CD8-positive, alpha-beta memory T cell (primary cell): Measurements from ENCODE around the gene ZSWIM4. TPM values are rescaled to one million over a fixed set of nuclear protein-coding genes. Genes with fewer than 3 reads are reported as not detected.
A peak's percentile ranks its signal among the peaks of the same experiment; 100 is the strongest.

ENCODE experiments used
- CTCF ChIA-PET: fragments of 350-600 bp; sonication (Branson Sonifier 250); formaldehyde crosslinking; loops from one replicate; lab custom pipeline; 2021; ENCODE audit warnings: antibody characterized with exemption; lab: Charles Lee
- POLR2A ChIA-PET: fragments of 350-600 bp; sonication (Branson Sonifier 250); formaldehyde crosslinking; loops from one replicate; lab custom pipeline; 2021; ENCODE audit warnings: antibody characterized with exemption; lab: Charles Lee
- DNase-seq, 5 donors: peaks; one replicate each; pipeline versions ENCODE4 v3.0.0 to v3.0.0-alpha.2; 2020 to 2022; ENCODE audit warnings: mixed read lengths in 1 of 5
- H3K27ac ChIP-seq: one replicate; pipeline ENCODE4 v1.7.0; 2013; ENCODE audit warnings: low read depth, mild to moderate bottlenecking, low read length, moderate library complexity
- H3K27me3 ChIP-seq: 2 replicates; pipeline ENCODE4 v1.7.0; 2013; ENCODE audit warnings: low read length, mild to moderate bottlenecking; ENCODE audit not compliant: insufficient read depth, poor library complexity, severe bottlenecking
- H3K36me3 ChIP-seq: 2 replicates; pipeline ENCODE4 v1.7.0; 2013; ENCODE audit warnings: mild to moderate bottlenecking, low read length, moderate library complexity; ENCODE audit not compliant: insufficient read depth
- H3K4me1 ChIP-seq: 2 replicates; pipeline ENCODE4 v1.7.0; 2013; ENCODE audit warnings: mild to moderate bottlenecking, low read length, moderate library complexity; ENCODE audit not compliant: insufficient read depth
- H3K4me3 ChIP-seq: 2 replicates; pipeline ENCODE4 v1.7.0; 2013; ENCODE audit warnings: mild to moderate bottlenecking, low read length
- H3K9me3 ChIP-seq: 2 replicates; pipeline ENCODE4 v1.7.0; 2013; ENCODE audit warnings: mild to moderate bottlenecking, low read length
- H3K27ac Mint-ChIP-seq, 8 donors: one replicate each; pipeline ENCODE4 v1.8.0; 2020 to 2021; ENCODE audit warnings: mixed read lengths in 8 of 8, mild to moderate bottlenecking in 6 of 8, inconsistent platforms in 3 of 8, moderate library complexity in 3 of 8
- H3K27me3 Mint-ChIP-seq, 2 donors: one replicate each; pipeline ENCODE4 v1.8.0; 2020 to 2021; ENCODE audit warnings: mixed read lengths in 2 of 2, mild to moderate bottlenecking in 1 of 2, moderate library complexity in 1 of 2
- H3K36me3 Mint-ChIP-seq, 3 donors: one replicate each; pipeline ENCODE4 v1.8.0; 2020 to 2021; ENCODE audit warnings: mixed read lengths in 3 of 3, inconsistent platforms in 1 of 3, mild to moderate bottlenecking in 1 of 3
- H3K4me1 Mint-ChIP-seq, 3 donors: one replicate each; pipeline ENCODE4 v1.8.0; 2020 to 2021; ENCODE audit warnings: mixed read lengths in 3 of 3, inconsistent platforms in 1 of 3, mild to moderate bottlenecking in 1 of 3
- H3K4me3 Mint-ChIP-seq, 7 donors: one replicate each; pipeline ENCODE4 v1.8.0; 2020 to 2021; ENCODE audit warnings: mixed read lengths in 7 of 7, mild to moderate bottlenecking in 6 of 7, moderate library complexity in 4 of 7, inconsistent platforms in 2 of 7
- H3K9me3 Mint-ChIP-seq, 5 donors: one replicate each; pipeline ENCODE4 v1.8.0; 2020 to 2022; ENCODE audit warnings: mixed read lengths in 5 of 5, mild to moderate bottlenecking in 3 of 5, moderate library complexity in 2 of 5, inconsistent platforms in 1 of 5
- polyA plus RNA-seq: library from polyadenylated mRNA; unstranded; fragments of 300-500 nt; fragmentation: Illumina TruSeq; gene quantifications from one replicate; pipeline ENCODE4 v1.2.3, GENCODE V29; 2021
- total RNA-seq, 2 experiments: library from RNA; stranded (reverse); gene quantifications; one replicate each; pipeline ENCODE4 v1.2.3, GENCODE V29; 2021

The ZSWIM4 gene
- total and polyA plus RNA-seq, 3 experiments from 2014 or later = 1.6 to 4.8 (median 4.4) TPM

- Mint-ChIP-seq H3K27me3 (no peaks in the 10 kb centered on the region), H3K4me3 (no peak overlapping the region), H3K4me1 (peaks cover 0 to 2% (median 0%) of the 10 kb centered on the region in 3 donors), H3K9me3 (no peaks in the 10 kb centered on the region), H3K27ac (peak overlapping the region in 2 of 8 donors; percentile 4 to 32), H3K36me3 (peaks cover 0 to 16% (median 0%) of the 10 kb centered on the region in 3 donors)
- Histone ChIP-seq H3K9me3 (no peaks in the 10 kb centered on the region), H3K36me3 (no peaks in the 10 kb centered on the region), H3K27me3 (no peaks in the 10 kb centered on the region), H3K4me3 (no peak overlapping the region), H3K27ac (no peak overlapping the region), H3K4me1 (no peaks in the 10 kb centered on the region)
- DNase-seq = no peak
- ChIA-PET POLR2A (no interaction called here), CTCF (interaction anchor here (3.5 kb wide), 1 partner anchor 57 kb away, joined by 17 read pairs; no protein-coding TSS in a partner anchor)
Measured at GRCh38 chr19:13804830-13805683, 9.8 kb downstream of the ZSWIM4 start.

DNA sequence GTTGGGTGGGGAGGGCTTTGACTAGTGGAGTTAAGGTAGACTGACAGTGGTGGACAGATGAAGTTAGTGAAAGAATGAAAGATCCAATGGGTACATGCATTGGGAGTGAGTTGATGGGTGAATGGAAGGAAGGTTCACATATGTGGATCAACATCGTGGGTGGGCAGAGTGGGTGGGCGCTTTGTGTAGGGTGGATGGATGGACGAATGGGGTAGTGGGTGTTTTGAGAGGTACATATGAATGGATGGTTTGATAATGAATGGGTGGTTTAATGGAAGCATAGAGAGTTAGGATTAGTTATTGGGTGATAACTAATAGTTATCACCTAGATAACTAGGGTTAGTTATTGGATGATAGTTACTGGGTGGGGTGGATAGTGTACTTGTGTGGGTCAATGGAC, 11.5 kb downstream of the ZSWIM4 start:
- no peak for DNase-seq
- peaks cover 0 to 16% (median 0%) of the 10 kb centered on the region in 3 donors for H3K36me3 Mint-ChIP-seq
- H3K27ac ChIP-seq = no peak overlapping the region
- no peaks in the 10 kb centered on the region for H3K36me3 ChIP-seq
- H3K4me3 Mint-ChIP-seq = no peak overlapping the region
- H3K4me1 ChIP-seq = no peaks in the 10 kb centered on the region
- no peaks in the 10 kb centered on the region for H3K9me3 Mint-ChIP-seq
- POLR2A ChIA-PET = interaction anchor here (0.7 kb wide), 1 partner anchor 40 kb away, joined by 4 read pairs; no protein-coding TSS in a partner anchor
- no peaks in the 10 kb centered on the region for H3K4me1 Mint-ChIP-seq
- H3K4me3 ChIP-seq = no peak overlapping the region
- H3K9me3 ChIP-seq = no peaks in the 10 kb centered on the region
- H3K27ac Mint-ChIP-seq = no peak overlapping the region
- H3K27me3 ChIP-seq = no peaks in the 10 kb centered on the region
- CTCF ChIA-PET = no interaction called here
- no peaks in the 10 kb centered on the region for H3K27me3 Mint-ChIP-seq

DNA sequence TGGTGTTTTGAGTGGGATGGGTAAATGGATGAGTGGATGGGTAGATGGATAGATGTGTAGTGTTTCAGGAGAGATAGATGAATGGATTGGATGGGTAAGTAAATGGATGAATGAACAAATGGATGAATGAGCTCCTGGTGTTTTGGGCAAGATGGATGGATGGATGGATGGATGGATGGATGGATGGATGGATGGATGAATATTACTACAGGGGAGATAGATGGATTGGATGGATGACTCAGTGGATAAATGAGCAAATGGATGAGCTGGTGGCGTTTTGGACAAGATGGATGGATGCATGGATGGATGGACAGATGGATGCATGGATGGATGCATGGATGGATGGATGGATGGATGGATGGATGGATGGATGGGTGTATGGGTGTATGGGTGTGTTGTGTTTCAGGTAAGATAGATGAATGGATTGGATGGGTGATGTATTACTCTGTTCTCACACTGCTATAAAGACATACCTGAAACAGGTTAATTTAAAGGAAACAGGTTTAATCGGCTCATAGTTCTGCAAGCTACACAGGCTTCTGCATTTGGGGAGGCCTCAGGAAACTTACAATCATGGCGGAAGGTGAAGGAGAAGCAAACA, 12.3 kb downstream of the ZSWIM4 start:
- Histone ChIP-seq H3K4me1 (no peaks in the 10 kb centered on the region), H3K9me3 (no peaks in the 10 kb centered on the region), H3K27me3 (no peaks in the 10 kb centered on the region), H3K27ac (no peak overlapping the region), H3K4me3 (no peak overlapping the region), H3K36me3 (no peaks in the 10 kb centered on the region)
- POLR2A ChIA-PET = interaction anchor here (0.6 kb wide), 1 partner anchor 10 kb away, joined by 3 read pairs; no protein-coding TSS in a partner anchor
- peaks cover 0 to 16% (median 0%) of the 10 kb centered on the region in 3 donors for H3K36me3 Mint-ChIP-seq
- no peak overlapping the region for H3K4me3 Mint-ChIP-seq
- H3K9me3 Mint-ChIP-seq = no peaks in the 10 kb centered on the region
- CTCF ChIA-PET = interaction anchor here (1.3 to 1.8 kb wide), 3 partner anchors 55 to 329 kb away, joined by 3 to 6 read pairs (median 3); partner anchors contain the start of gene ASF1B
- H3K27ac Mint-ChIP-seq = no peak overlapping the region
- H3K27me3 Mint-ChIP-seq = no peaks in the 10 kb centered on the region
- H3K4me1 Mint-ChIP-seq = no peaks in the 10 kb centered on the region
- DNase-seq = no peak

- no peak for DNase-seq
- H3K9me3 ChIP-seq = no peaks in the 10 kb centered on the region
- no peaks in the 10 kb centered on the region for H3K9me3 Mint-ChIP-seq
- H3K27ac ChIP-seq = no peak overlapping the region
- H3K4me1 ChIP-seq = no peaks in the 10 kb centered on the region
- H3K27ac Mint-ChIP-seq = no peak overlapping the region
- ChIA-PET CTCF (interaction anchor here (1.8 kb wide), 1 partner anchor 55 kb away, joined by 6 read pairs; no protein-coding TSS in a partner anchor), POLR2A (no interaction called here)
- H3K36me3 ChIP-seq = no peaks in the 10 kb centered on the region
- peaks cover 0 to 20% (median 0%) of the 10 kb centered on the region in 3 donors for H3K36me3 Mint-ChIP-seq
- peaks cover 0 to 3% (median 0%) of the 10 kb centered on the region in 3 donors for H3K4me1 Mint-ChIP-seq
- H3K27me3 ChIP-seq = no peaks in the 10 kb centered on the region
- no peaks in the 10 kb centered on the region for H3K27me3 Mint-ChIP-seq
- H3K4me3 Mint-ChIP-seq = no peak overlapping the region
- no peak overlapping the region for H3K4me3 ChIP-seq
Measured at GRCh38 chr19:13808856-13809255, 13.6 kb downstream of the ZSWIM4 start.

DNA sequence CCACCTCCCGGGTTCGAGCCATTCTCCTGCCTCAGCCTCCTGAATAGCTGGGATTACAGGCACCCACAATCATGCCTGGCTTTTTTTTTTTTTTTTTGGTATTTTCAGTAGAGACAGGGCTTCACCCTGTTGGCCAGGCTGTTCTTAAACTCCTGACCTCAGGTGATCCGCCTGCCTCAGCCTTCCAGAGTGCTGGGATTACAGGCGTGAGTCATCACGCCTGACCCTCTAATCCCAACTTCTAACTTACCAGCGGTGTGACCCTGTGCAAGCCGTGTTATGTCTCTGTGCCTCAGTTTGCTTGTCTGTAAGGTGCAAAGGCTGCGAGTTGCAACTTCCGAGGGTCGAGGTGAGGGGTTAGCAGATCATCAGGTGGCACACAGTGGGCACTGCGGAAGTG, 17.3 kb downstream of the ZSWIM4 start:
- Mint-ChIP-seq H3K4me3 (no peak overlapping the region), H3K27ac (no peak overlapping the region), H3K36me3 (peaks cover 0 to 16% (median 0%) of the 10 kb centered on the region in 3 donors), H3K9me3 (no peaks in the 10 kb centered on the region), H3K4me1 (peaks cover 3 to 9% (median 5%) of the 10 kb centered on the region in 3 donors), H3K27me3 (no peaks in the 10 kb centered on the region)
- H3K4me3 ChIP-seq = no peak overlapping the region
- POLR2A ChIA-PET = interaction anchor here (0.7 kb wide), 1 partner anchor 835 kb away, joined by 3 read pairs; no protein-coding TSS in a partner anchor
- H3K27me3 ChIP-seq = no peaks in the 10 kb centered on the region
- CTCF ChIA-PET = no interaction called here
- H3K9me3 ChIP-seq = no peaks in the 10 kb centered on the region
- no peak overlapping the region for H3K27ac ChIP-seq
- DNase-seq = no peak
- no peaks in the 10 kb centered on the region for H3K4me1 ChIP-seq
- H3K36me3 ChIP-seq = no peaks in the 10 kb centered on the region

- Mint-ChIP-seq H3K4me1 (peaks cover 3 to 9% (median 5%) of the 10 kb centered on the region in 3 donors), H3K27me3 (no peaks in the 10 kb centered on the region), H3K9me3 (no peaks in the 10 kb centered on the region), H3K4me3 (no peak overlapping the region), H3K36me3 (peaks cover 0 to 16% (median 0%) of the 10 kb centered on the region in 3 donors), H3K27ac (peak overlapping the region in 1 of 8 donors; percentile 25)
- Histone ChIP-seq H3K4me3 (no peak overlapping the region), H3K27me3 (no peaks in the 10 kb centered on the region), H3K36me3 (no peaks in the 10 kb centered on the region), H3K27ac (no peak overlapping the region), H3K4me1 (no peaks in the 10 kb centered on the region), H3K9me3 (no peaks in the 10 kb centered on the region)
- no peak for DNase-seq
- ChIA-PET CTCF (no interaction called here), POLR2A (no interaction called here)
Measured at GRCh38 chr19:13813147-13813546, 17.9 kb downstream of the ZSWIM4 start.

GRCh38 chr19:13814550-13814949, 19.3 kb downstream of the ZSWIM4 start:
- DNase-seq = no peak
- Mint-ChIP-seq H3K4me3 (no peak overlapping the region), H3K27ac (no peak overlapping the region), H3K27me3 (no peaks in the 10 kb centered on the region), H3K4me1 (peaks cover 3 to 9% (median 5%) of the 10 kb centered on the region in 3 donors), H3K36me3 (peaks cover 0 to 13% (median 0%) of the 10 kb centered on the region in 3 donors), H3K9me3 (no peaks in the 10 kb centered on the region)
- Histone ChIP-seq H3K36me3 (no peaks in the 10 kb centered on the region), H3K27ac (no peak overlapping the region), H3K27me3 (no peaks in the 10 kb centered on the region), H3K4me3 (no peak overlapping the region), H3K9me3 (no peaks in the 10 kb centered on the region), H3K4me1 (no peaks in the 10 kb centered on the region)
- ChIA-PET CTCF (interaction anchor here (1.1 kb wide), 1 partner anchor 48 kb away, joined by 3 read pairs; no protein-coding TSS in a partner anchor), POLR2A (no interaction called here)
